SK-N-SH (cell line): ENCODE measurements around the gene SRRD. TPM values are rescaled to one million over a fixed set of nuclear protein-coding genes. Genes with fewer than 3 reads are reported as not detected.

Experiments used
- CTCF ChIA-PET: fragments of 300-600, 350-600 bp; formaldehyde crosslinking; extraction: SDS; loops from one replicate; lab custom pipeline; 2021; lab: Yijun Ruan, JAX
- POLR2A ChIA-PET: fragments of 350-600 bp; sonication (Branson Sonifier 250); formaldehyde crosslinking; extraction: SDS; loops from one replicate; lab custom pipeline; 2020; ENCODE audit warnings: antibody characterized with exemption, inconsistent platforms; lab: Yijun Ruan, JAX
- DNase-seq: peaks from one replicate; pipeline ENCODE4 v3.0.0; 2012
- H2AFZ ChIP-seq: fragments of 200-600 bp; sonication (generic); 2 replicates; pipeline ENCODE4 v1.8.1; 2016; ENCODE audit warnings: antibody characterized with exemption, mild to moderate bottlenecking, low read depth
- H3F3A ChIP-seq: fragments of 200-600 bp; sonication (generic); replicated peaks from 2 replicates; pipeline ENCODE3; 2016; ENCODE audit warnings: antibody characterized with exemption, mild to moderate bottlenecking; ENCODE audit not compliant: insufficient read depth
- H3K27ac ChIP-seq, 2 experiments: fragments of 200-500 bp in 1 of 2; fragments of 200-600 bp in 1 of 2; sonication (Bioruptor generic) in 1 of 2; sonication (generic), shearing (Covaris generic) in 1 of 2; 2 replicates each; pipeline versions ENCODE4 v1.5.1 to v1.6.1; 2014 to 2016; ENCODE audit warnings: low read depth in 2 of 2, inconsistent platforms in 1 of 2, low read length in 1 of 2, mild to moderate bottlenecking in 1 of 2, mixed read lengths in 1 of 2
- H3K27me3 ChIP-seq: fragments of 200-600 bp; sonication (generic), shearing (Covaris generic); 2 replicates; pipeline ENCODE4 v1.6.1; 2016; ENCODE audit warnings: mixed run types; ENCODE audit not compliant: insufficient read depth
- H3K36me3 ChIP-seq, 2 experiments: fragments of 200-500 bp in 1 of 2; fragments of 200-600 bp in 1 of 2; sonication (Bioruptor generic) in 1 of 2; sonication (generic) in 1 of 2; replicated peaks in 1 of 2; 2 replicates each; pipeline versions ENCODE3 to v1.5.1; 2014 to 2016; ENCODE audit warnings: low read length in 1 of 2, mild to moderate bottlenecking in 1 of 2; ENCODE audit not compliant: insufficient read depth in 2 of 2, control insufficient read depth in 1 of 2
- H3K4me1 ChIP-seq, 2 experiments: fragments of 200-500 bp in 1 of 2; fragments of 200-600 bp in 1 of 2; sonication (Bioruptor generic) in 1 of 2; sonication (generic), shearing (Covaris generic) in 1 of 2; 2 replicates each; pipeline versions ENCODE4 v1.5.1 to v1.6.1; 2014 to 2016; ENCODE audit warnings: low read depth in 1 of 2, low read length in 1 of 2, mixed run types in 1 of 2; ENCODE audit not compliant: insufficient read depth in 2 of 2, control insufficient read depth in 1 of 2
- H3K4me2 ChIP-seq: fragments of 200-600 bp; sonication (generic), shearing (Covaris generic); 2 replicates; pipeline ENCODE4 v1.6.1; 2017; ENCODE audit warnings: mixed run types
- H3K4me3 ChIP-seq, 2 experiments: fragments of 200-500 bp in 1 of 2; fragments of 200-600 bp in 1 of 2; sonication (Bioruptor generic) in 1 of 2; sonication (generic), shearing (Covaris generic) in 1 of 2; 2 replicates each; pipeline versions ENCODE4 v1.5.1 to v1.8.1; 2014 to 2016; ENCODE audit warnings: low read depth in 2 of 2, inconsistent platforms in 1 of 2, low read length in 1 of 2, mild to moderate bottlenecking in 1 of 2, mixed read lengths in 1 of 2, moderate library complexity in 1 of 2
- H3K79me2 ChIP-seq: fragments of 200-600 bp; sonication (generic); 2 replicates; pipeline ENCODE4 v1.8.1; 2017; ENCODE audit warnings: mild to moderate bottlenecking; ENCODE audit not compliant: insufficient read depth
- H3K9ac ChIP-seq: fragments of 200-600 bp; sonication (generic); 2 replicates; pipeline ENCODE4 v1.6.1; 2017; ENCODE audit warnings: mixed run types
- H3K9me2 ChIP-seq: fragments of 200-600 bp; sonication (generic); 2 replicates; pipeline ENCODE4 v1.6.1; 2017; ENCODE audit warnings: mixed run types
- H3K9me3 ChIP-seq: fragments of 200-600 bp; sonication (generic); 2 replicates; pipeline ENCODE4 v1.6.1; 2017; ENCODE audit warnings: mixed run types, mild to moderate bottlenecking, moderate library complexity
- H4K20me1 ChIP-seq: fragments of 200-600 bp; sonication (generic); 2 replicates; pipeline ENCODE4 v1.6.1; 2017; ENCODE audit warnings: mild to moderate bottlenecking, mixed run types; ENCODE audit not compliant: insufficient read depth
- CHD2 ChIP-seq: fragments of 150-350 bp; IDR thresholded peaks from 2 replicates; pipeline ENCODE4 v1.6.1; 2018; ENCODE audit warnings: low read length; ENCODE audit not compliant: partially characterized antibody
- MEF2A ChIP-seq: IDR thresholded peaks from 2 replicates; pipeline ENCODE4 v1.4.0; 2012; ENCODE audit warnings: low read depth, borderline replicate concordance
- MXI1 ChIP-seq: IDR thresholded peaks from 2 replicates; pipeline ENCODE4 v1.6.1; 2012; ENCODE audit warnings: mild to moderate bottlenecking, low read depth, low read length, improper control_type of control experiment
- RAD21 ChIP-seq: IDR thresholded peaks from 2 replicates; pipeline ENCODE4 v1.6.1; 2012; ENCODE audit warnings: mild to moderate bottlenecking, low read length
- SIN3A ChIP-seq: IDR thresholded peaks from 2 replicates; pipeline ENCODE4 v1.6.1; 2012; ENCODE audit warnings: low read depth, mild to moderate bottlenecking, low read length, moderate library complexity, borderline replicate concordance
- SMC3 ChIP-seq: IDR thresholded peaks from 2 replicates; pipeline ENCODE4 v1.6.1; 2012; ENCODE audit warnings: low read depth, low read length, improper control_type of control experiment
- TEAD4 ChIP-seq: IDR thresholded peaks from 2 replicates; pipeline ENCODE4 v1.4.0; 2012; ENCODE audit warnings: mild to moderate bottlenecking, borderline replicate concordance; ENCODE audit not compliant: insufficient read depth
- YY1 ChIP-seq: IDR thresholded peaks from 2 replicates; pipeline ENCODE4 v1.4.0; 2012; ENCODE audit warnings: low read depth, mild to moderate bottlenecking
- WGBS: methylation state at CpG from one replicate; pipeline ENCODE4 v1.1.6; 2017; ENCODE audit warnings: low lambda C conversion rate; 5-methylcytosine and 5-hydroxymethylcytosine counted together
- polyA plus RNA-seq, 3 experiments: library from polyadenylated mRNA; depleted of rRNA; stranded (reverse); fragments of >200 nt; gene quantifications; 2 replicates each; pipeline ENCODE4 v1.2.3, GENCODE V29; 2012
- TF ChIP-seq, protein P1 (sequence below): fragments of 200-600 bp; sonication (generic); IDR thresholded peaks from 2 replicates; pipeline ENCODE4 v1.6.1; 2017; ENCODE audit warnings: antibody characterized with exemption, mild to moderate bottlenecking, moderate library complexity
- TF ChIP-seq, protein P2 (sequence below): fragments of 150-350 bp; IDR thresholded peaks from 2 replicates; pipeline ENCODE4 v1.6.1; 2016; ENCODE audit warnings: mild to moderate bottlenecking, low read depth, low read length
- TF ChIP-seq, protein P3 (sequence below): IDR thresholded peaks from 2 replicates; pipeline ENCODE4 v1.4.0; 2012; ENCODE audit warnings: low read depth, borderline replicate concordance
- TF ChIP-seq, protein P4 (sequence below): IDR thresholded peaks from 2 replicates; pipeline ENCODE4; 2012
- TF ChIP-seq, protein P5 (sequence below): IDR thresholded peaks from 2 replicates; pipeline ENCODE4 v1.4.0; 2012; ENCODE audit warnings: low read depth, borderline replicate concordance

SRRD gene
- polyA plus RNA-seq, 1 of the 3 experiments (the other 2 are of a cell fraction): 12.9 TPM

DNA sequence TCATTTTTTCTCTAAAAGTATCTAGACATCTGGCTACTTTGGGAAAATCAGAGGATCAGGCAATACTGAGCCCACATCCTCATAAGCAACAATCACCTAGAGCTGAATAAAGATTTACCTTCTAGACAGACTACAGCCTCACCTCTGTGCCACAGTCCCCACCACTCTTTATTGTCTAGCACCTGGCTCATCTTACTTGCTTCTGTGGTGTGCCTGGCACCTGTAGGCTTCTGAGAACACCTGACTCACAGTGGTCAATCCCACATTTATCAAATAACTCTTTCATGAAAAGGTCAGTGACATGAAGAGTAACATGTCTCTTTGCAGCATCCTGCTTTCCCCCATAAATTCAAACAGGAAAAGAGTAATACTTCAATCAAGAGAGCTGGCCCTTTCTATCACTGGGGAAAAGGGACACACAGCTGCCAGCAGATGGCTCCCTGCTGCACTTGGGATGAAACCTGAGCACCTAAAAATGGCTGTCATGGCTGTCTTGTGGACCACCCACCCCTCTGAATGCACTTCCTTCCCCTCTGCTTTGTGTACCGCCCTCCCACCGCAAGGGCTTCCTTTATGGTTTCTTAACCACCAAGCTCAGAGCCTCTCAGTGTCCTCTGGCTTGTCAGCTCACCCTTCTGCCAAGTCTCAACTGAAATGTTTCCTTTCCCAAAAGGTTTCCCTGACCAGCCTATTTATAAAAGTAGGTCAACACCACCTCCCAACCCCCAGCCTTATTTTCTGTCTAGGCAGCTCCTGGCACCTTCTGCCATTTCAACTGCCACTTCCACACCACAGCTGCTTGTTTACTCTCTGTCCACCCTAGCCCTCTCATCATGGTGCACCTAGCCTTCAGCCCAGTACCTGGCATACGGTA lies 19.2 kb downstream of the SRRD start:
- peaks cover 75 to 80% of the 10 kb centered on the region in 2 experiments for H3K36me3 ChIP-seq
- no peaks in the 10 kb centered on the region for H3K9me3 ChIP-seq
- H3K79me2 ChIP-seq: no peaks in the 10 kb centered on the region
- H3K9me2 ChIP-seq: no peaks in the 10 kb centered on the region
- H3K4me2 ChIP-seq: no peak overlapping the region
- H3K27ac ChIP-seq: no peak overlapping the region
- H3K4me1 ChIP-seq: no peaks in the 10 kb centered on the region
- DNase-seq: peak; percentile 59
- POLR2A ChIA-PET: interaction anchor here (0.6 kb wide), 1 partner anchor 101 kb away, joined by 3 read pairs; no protein-coding TSS in a partner anchor
- no peaks in the 10 kb centered on the region for H4K20me1 ChIP-seq
- TF ChIP-seq, protein P1, sequence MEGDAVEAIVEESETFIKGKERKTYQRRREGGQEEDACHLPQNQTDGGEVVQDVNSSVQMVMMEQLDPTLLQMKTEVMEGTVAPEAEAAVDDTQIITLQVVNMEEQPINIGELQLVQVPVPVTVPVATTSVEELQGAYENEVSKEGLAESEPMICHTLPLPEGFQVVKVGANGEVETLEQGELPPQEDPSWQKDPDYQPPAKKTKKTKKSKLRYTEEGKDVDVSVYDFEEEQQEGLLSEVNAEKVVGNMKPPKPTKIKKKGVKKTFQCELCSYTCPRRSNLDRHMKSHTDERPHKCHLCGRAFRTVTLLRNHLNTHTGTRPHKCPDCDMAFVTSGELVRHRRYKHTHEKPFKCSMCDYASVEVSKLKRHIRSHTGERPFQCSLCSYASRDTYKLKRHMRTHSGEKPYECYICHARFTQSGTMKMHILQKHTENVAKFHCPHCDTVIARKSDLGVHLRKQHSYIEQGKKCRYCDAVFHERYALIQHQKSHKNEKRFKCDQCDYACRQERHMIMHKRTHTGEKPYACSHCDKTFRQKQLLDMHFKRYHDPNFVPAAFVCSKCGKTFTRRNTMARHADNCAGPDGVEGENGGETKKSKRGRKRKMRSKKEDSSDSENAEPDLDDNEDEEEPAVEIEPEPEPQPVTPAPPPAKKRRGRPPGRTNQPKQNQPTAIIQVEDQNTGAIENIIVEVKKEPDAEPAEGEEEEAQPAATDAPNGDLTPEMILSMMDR: peak; percentile 63
- peak; percentile 65 for TF ChIP-seq RAD21
- TF ChIP-seq, protein P2, sequence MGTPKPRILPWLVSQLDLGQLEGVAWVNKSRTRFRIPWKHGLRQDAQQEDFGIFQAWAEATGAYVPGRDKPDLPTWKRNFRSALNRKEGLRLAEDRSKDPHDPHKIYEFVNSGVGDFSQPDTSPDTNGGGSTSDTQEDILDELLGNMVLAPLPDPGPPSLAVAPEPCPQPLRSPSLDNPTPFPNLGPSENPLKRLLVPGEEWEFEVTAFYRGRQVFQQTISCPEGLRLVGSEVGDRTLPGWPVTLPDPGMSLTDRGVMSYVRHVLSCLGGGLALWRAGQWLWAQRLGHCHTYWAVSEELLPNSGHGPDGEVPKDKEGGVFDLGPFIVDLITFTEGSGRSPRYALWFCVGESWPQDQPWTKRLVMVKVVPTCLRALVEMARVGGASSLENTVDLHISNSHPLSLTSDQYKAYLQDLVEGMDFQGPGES: no peak
- TF ChIP-seq YY1: peak; percentile 54; the same call in 1 of the 2 replicates
- TF ChIP-seq, protein P3, sequence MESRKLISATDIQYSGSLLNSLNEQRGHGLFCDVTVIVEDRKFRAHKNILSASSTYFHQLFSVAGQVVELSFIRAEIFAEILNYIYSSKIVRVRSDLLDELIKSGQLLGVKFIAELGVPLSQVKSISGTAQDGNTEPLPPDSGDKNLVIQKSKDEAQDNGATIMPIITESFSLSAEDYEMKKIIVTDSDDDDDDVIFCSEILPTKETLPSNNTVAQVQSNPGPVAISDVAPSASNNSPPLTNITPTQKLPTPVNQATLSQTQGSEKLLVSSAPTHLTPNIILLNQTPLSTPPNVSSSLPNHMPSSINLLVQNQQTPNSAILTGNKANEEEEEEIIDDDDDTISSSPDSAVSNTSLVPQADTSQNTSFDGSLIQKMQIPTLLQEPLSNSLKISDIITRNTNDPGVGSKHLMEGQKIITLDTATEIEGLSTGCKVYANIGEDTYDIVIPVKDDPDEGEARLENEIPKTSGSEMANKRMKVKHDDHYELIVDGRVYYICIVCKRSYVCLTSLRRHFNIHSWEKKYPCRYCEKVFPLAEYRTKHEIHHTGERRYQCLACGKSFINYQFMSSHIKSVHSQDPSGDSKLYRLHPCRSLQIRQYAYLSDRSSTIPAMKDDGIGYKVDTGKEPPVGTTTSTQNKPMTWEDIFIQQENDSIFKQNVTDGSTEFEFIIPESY: no peak
- TF ChIP-seq SMC3: peak; percentile 77
- CTCF ChIA-PET: interaction anchor here (0.6 to 2.5 kb wide), 15 partner anchors 9 to 723 kb away, joined by 3 to 16 read pairs (median 4); partner anchors contain the start of gene TFIP11
- H3F3A ChIP-seq: peaks cover 15% of the 10 kb centered on the region
- no peak overlapping the region for H2AFZ ChIP-seq
- H3K4me3 ChIP-seq: no peak overlapping the region
- no peak overlapping the region for H3K9ac ChIP-seq
- no peaks in the 10 kb centered on the region for H3K27me3 ChIP-seq
- 77% methylated on average over 3 of the region's 3 CpGs for WGBS

DNA sequence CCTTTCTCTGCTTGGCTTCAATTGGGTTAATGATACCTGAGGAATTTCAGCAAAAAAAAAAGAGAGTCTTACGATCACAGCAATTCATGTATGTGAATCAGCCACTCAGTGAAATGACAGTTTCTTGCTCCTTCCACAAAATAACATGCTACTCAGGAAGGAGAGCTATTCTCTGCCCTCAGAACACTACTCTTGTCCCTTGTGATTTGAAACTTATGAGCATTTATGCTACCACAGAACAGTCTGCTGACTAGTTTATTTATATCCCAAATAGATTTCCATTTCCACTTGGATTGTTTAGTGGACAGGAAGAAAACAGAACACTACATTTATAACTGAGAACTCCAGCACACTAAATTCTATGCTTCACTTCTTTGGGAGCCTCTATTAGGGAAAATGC lies 20.1 kb downstream of the SRRD start:
- no peak overlapping the region for H3K4me3 ChIP-seq
- CTCF ChIA-PET: interaction anchor here (0.8 to 2.1 kb wide), 7 partner anchors 8 to 168 kb away, joined by 3 to 8 read pairs (median 4); partner anchors contain the start of gene TFIP11
- TF ChIP-seq MXI1 (no peak), SIN3A (no peak), CHD2 (no peak), MEF2A (no peak), TEAD4 (no peak)
- TF ChIP-seq, protein P4, sequence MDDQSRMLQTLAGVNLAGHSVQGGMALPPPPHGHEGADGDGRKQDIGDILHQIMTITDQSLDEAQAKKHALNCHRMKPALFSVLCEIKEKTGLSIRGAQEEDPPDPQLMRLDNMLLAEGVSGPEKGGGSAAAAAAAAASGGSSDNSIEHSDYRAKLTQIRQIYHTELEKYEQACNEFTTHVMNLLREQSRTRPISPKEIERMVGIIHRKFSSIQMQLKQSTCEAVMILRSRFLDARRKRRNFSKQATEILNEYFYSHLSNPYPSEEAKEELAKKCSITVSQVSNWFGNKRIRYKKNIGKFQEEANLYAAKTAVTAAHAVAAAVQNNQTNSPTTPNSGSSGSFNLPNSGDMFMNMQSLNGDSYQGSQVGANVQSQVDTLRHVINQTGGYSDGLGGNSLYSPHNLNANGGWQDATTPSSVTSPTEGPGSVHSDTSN: no peak
- TF ChIP-seq, protein P5, sequence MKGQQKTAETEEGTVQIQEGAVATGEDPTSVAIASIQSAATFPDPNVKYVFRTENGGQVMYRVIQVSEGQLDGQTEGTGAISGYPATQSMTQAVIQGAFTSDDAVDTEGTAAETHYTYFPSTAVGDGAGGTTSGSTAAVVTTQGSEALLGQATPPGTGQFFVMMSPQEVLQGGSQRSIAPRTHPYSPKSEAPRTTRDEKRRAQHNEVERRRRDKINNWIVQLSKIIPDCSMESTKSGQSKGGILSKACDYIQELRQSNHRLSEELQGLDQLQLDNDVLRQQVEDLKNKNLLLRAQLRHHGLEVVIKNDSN: no peak
- TF ChIP-seq, protein P1: no peak

More for the DNA sequence above, 20.1 kb downstream of the SRRD start:
- Histone ChIP-seq H3K27me3 (no peaks in the 10 kb centered on the region), H3K36me3 (peaks cover 77 to 83% of the 10 kb centered on the region in 2 experiments), H3K9me3 (no peaks in the 10 kb centered on the region), H3K9ac (no peak overlapping the region), H3K27ac (no peak overlapping the region), H4K20me1 (no peaks in the 10 kb centered on the region), H3K9me2 (no peaks in the 10 kb centered on the region), H3K4me2 (no peak overlapping the region), H3K79me2 (0 out of 2 replicates have a peak, but pooled peaks cover 2% of the 10 kb centered on the region), H3K4me1 (no peaks in the 10 kb centered on the region), H2AFZ (no peak overlapping the region), H3F3A (peaks cover 15% of the 10 kb centered on the region)
- 100% methylated on average over 1 of the region's 1 CpG for WGBS
- no peak for DNase-seq
- POLR2A ChIA-PET: interaction anchor here (0.7 kb wide), 2 partner anchors 21 to 127 kb away, joined by 3 to 4 read pairs; no protein-coding TSS in a partner anchor
